OCI-LY1 (cell line): ENCODE results near the gene ASXL2.
A peak's percentile ranks its signal among the peaks of the same experiment; 100 is the strongest.

Experiments
- H2AFZ ChIP-seq: fragments of 200-600 bp; sonication (generic), shearing (Covaris generic); 2 replicates; pipeline ENCODE4 v1.6.0; 2014; ENCODE audit warnings: antibody characterized with exemption, mild to moderate bottlenecking, low read length
- H3F3A ChIP-seq: fragments of 200-600 bp; sonication (generic), shearing (Covaris generic); 2 replicates; pipeline ENCODE4 v1.6.0; 2014; ENCODE audit warnings: mild to moderate bottlenecking, antibody characterized with exemption, low read length, moderate library complexity; ENCODE audit not compliant: insufficient read depth
- H3K27ac ChIP-seq: fragments of 200-600 bp; sonication (generic); 2 replicates; pipeline ENCODE4 v1.5.1; 2014; ENCODE audit warnings: low read length, mixed run types, mild to moderate bottlenecking, low read depth; ENCODE audit not compliant: poor library complexity, severe bottlenecking
- H3K27me3 ChIP-seq: fragments of 200-600 bp; sonication (generic); 2 replicates; pipeline ENCODE4 v1.6.0; 2014; ENCODE audit warnings: antibody characterized with exemption, mild to moderate bottlenecking, low read length, moderate library complexity; ENCODE audit not compliant: insufficient read depth
- H3K36me3 ChIP-seq: fragments of 200-600 bp; sonication (generic); 2 replicates; pipeline ENCODE4 v1.6.1; 2014; ENCODE audit warnings: mild to moderate bottlenecking, antibody characterized with exemption, low read length, moderate library complexity, mixed read lengths; ENCODE audit not compliant: insufficient read depth
- H3K4me1 ChIP-seq: fragments of 200-600 bp; sonication (generic); 2 replicates; pipeline ENCODE4 v1.5.1; 2014; ENCODE audit warnings: mild to moderate bottlenecking, low read length, moderate library complexity; ENCODE audit not compliant: insufficient read depth, severe bottlenecking
- H3K4me2 ChIP-seq: fragments of 200-600 bp; sonication (generic), shearing (Covaris generic); 2 replicates; pipeline ENCODE4 v1.6.1; 2014; ENCODE audit warnings: low read length
- H3K4me3 ChIP-seq: fragments of 200-600 bp; sonication (generic); 2 replicates; pipeline ENCODE4 v1.5.1; 2014; ENCODE audit warnings: low read length, low read depth, mild to moderate bottlenecking, mixed read lengths; ENCODE audit not compliant: poor library complexity, severe bottlenecking
- H3K79me2 ChIP-seq: fragments of 200-600 bp; shearing (Covaris generic); 2 replicates; pipeline ENCODE4 v1.6.1; 2016; ENCODE audit warnings: mixed run types, low read length, mixed read lengths; ENCODE audit not compliant: insufficient read depth
- H3K9ac ChIP-seq: fragments of 200-600 bp; sonication (generic), shearing (Covaris generic); 2 replicates; pipeline ENCODE4 v1.6.1; 2014; ENCODE audit warnings: mild to moderate bottlenecking, low read length, mixed read lengths
- H3K9me2 ChIP-seq: fragments of 200-600 bp; sonication (generic), shearing (Covaris generic); 2 replicates; pipeline ENCODE4 v1.6.1; 2014; ENCODE audit warnings: low read depth, mild to moderate bottlenecking, low read length, mixed read lengths
- H3K9me3 ChIP-seq: fragments of 200-600 bp; shearing (Covaris generic); 2 replicates; pipeline ENCODE4 v1.6.1; 2014; ENCODE audit warnings: low read length, mixed read lengths
- H4K20me1 ChIP-seq: fragments of 200-600 bp; sonication (generic), shearing (Covaris generic); 2 replicates; pipeline ENCODE4 v1.6.0; 2016; ENCODE audit warnings: mild to moderate bottlenecking, low read length; ENCODE audit not compliant: insufficient read depth
- CTCF ChIP-seq: fragments of 200-600 bp; sonication (generic), shearing (Covaris generic); IDR thresholded peaks from 2 replicates; pipeline ENCODE4 v1.5.1; 2017; ENCODE audit warnings: mild to moderate bottlenecking, antibody characterized with exemption, low read length, moderate library complexity, mixed read lengths
- EZH2 ChIP-seq: fragments of 200-600 bp; sonication (generic), shearing (Covaris generic); IDR thresholded peaks from 2 replicates; pipeline ENCODE4 v1.8.0; 2017; ENCODE audit warnings: borderline replicate concordance, mixed run types, mild to moderate bottlenecking, antibody characterized with exemption, low read length, moderate library complexity, mixed read lengths

Gene ASXL2

GRCh38 chr2:25878361-25879132 is at the start of gene ASXL2:
Gene ASXL2 (minus strand): TSS chr2:25878487. CDS start chr2:25878222, 265 bp downstream.
- Histone ChIP-seq H3K79me2 (peaks cover 44% of the 10 kb centered on the region), H3F3A (no peaks in the 10 kb centered on the region), H3K9me2 (no peaks in the 10 kb centered on the region), H3K27me3 (no peaks in the 10 kb centered on the region), H4K20me1 (no peaks in the 10 kb centered on the region), H3K36me3 (no peaks in the 10 kb centered on the region), H3K9me3 (no peaks in the 10 kb centered on the region), H2AFZ (0 out of 2 replicates have a peak within 1 kb of the TSS, but pooled peaks have one; percentile 72), H3K4me1 (peaks cover 26% of the 10 kb centered on the region), H3K4me3 (peak within 1 kb of the TSS; percentile 100), H3K9ac (peak within 1 kb of the TSS; percentile 97), H3K27ac (peak within 1 kb of the TSS; percentile 88), H3K4me2 (peak within 1 kb of the TSS; percentile 81)
- no peak for TF ChIP-seq CTCF
- no peak for TF ChIP-seq EZH2

- Histone ChIP-seq H3K9ac (no peak overlapping the region), H3K27me3 (no peaks in the 10 kb centered on the region)
Observed at GRCh38 chr2:25926984-25927756, 48.9 kb upstream of the ASXL2 start.

GRCh38 chr2:25922501-25922900 is 44.2 kb upstream of the ASXL2 start:
- Histone ChIP-seq H4K20me1 (no peaks in the 10 kb centered on the region), H2AFZ (no peak overlapping the region), H3K79me2 (no peaks in the 10 kb centered on the region), H3K27ac (no peak overlapping the region), H3K4me2 (no peak overlapping the region), H3K9me3 (no peaks in the 10 kb centered on the region), H3K27me3 (no peaks in the 10 kb centered on the region), H3K4me3 (no peak overlapping the region), H3K9me2 (no peaks in the 10 kb centered on the region), H3K9ac (no peak overlapping the region), H3F3A (no peaks in the 10 kb centered on the region), H3K4me1 (no peaks in the 10 kb centered on the region), H3K36me3 (no peaks in the 10 kb centered on the region)
- no peak for TF ChIP-seq EZH2
- TF ChIP-seq CTCF, result no peak

More at GRCh38 chr2:25926984-25927756, 48.9 kb upstream of the ASXL2 start:
- H2AFZ ChIP-seq, result no peak overlapping the region
- H3K4me2 ChIP-seq, result no peak overlapping the region
- no peaks in the 10 kb centered on the region for H3K79me2 ChIP-seq
- H3K27ac ChIP-seq, result no peak overlapping the region
- H3K9me2 ChIP-seq, result no peaks in the 10 kb centered on the region
- H4K20me1 ChIP-seq, result no peaks in the 10 kb centered on the region
- no peak overlapping the region for H3K4me3 ChIP-seq
- H3F3A ChIP-seq, result no peaks in the 10 kb centered on the region
- no peaks in the 10 kb centered on the region for H3K4me1 ChIP-seq
- TF ChIP-seq EZH2 (no peak), CTCF (no peak)
- H3K9me3 ChIP-seq, result no peaks in the 10 kb centered on the region
- no peaks in the 10 kb centered on the region for H3K36me3 ChIP-seq
